Fibroblast of skin of scalp (primary cell): ENCODE results near the gene SPG21. TPM values are rescaled to one million over a fixed set of nuclear protein-coding genes. Genes with fewer than 3 reads are reported as not detected.
"Not testable (repeated sequence)": the region's sequence is repeated elsewhere in the genome, so short reads cannot be mapped to it uniquely, and the experiment has no call there.

Experiments
- DNase-seq: peaks from one replicate; pipeline ENCODE4 v3.0.0-alpha.2; 2013
- polyA plus RNA-seq, 2 experiments: library from polyadenylated mRNA; unstranded; fragments of 120-200 nt; gene quantifications; one replicate each; pipeline ENCODE4 v1.2.1, GENCODE V29; 2013; ENCODE audit not compliant: insufficient read length in 2 of 2

Gene SPG21
- 72.3 TPM for polyA plus RNA-seq (2013, experiment 1 of 2; ENCODE audit: insufficient read length)
- 76.4 TPM for polyA plus RNA-seq (2013, experiment 2 of 2; ENCODE audit: insufficient read length)

GRCh38 chr15:64989416-64990167, at the start of gene SPG21:
Gene SPG21 (minus strand): TSS chr15:64989914. CDS start chr15:64983569, 6,345 bp downstream.
- peak; percentile 94 for DNase-seq

DNA sequence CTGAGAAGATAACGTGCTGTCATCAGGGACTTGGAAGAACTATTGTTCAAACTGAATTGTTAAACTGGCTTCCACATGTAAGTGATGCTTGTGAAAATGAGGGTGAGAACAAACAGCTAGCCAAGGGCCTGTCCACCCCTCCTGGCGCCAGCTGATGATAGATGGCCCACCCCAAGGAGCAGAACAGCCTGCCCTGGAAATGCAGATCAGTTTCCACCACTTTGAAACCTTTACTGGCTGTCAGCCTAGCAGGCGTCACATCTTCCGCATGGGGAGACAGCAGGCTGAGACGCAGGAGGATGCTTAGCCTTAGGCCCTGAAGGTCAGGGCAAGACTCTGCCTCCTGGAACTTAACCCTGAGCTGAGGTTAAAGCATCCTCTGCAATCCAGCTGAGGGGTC, 49.1 kb upstream of the SPG21 start:
- DNase-seq = no peak

- no peak for DNase-seq
These were observed 48.7 kb upstream of the SPG21 start for GRCh38 chr15:65038428-65038827.

GRCh38 chr15:65037309-65037708, 47.6 kb upstream of the SPG21 start:
- DNase-seq = no peak

DNA sequence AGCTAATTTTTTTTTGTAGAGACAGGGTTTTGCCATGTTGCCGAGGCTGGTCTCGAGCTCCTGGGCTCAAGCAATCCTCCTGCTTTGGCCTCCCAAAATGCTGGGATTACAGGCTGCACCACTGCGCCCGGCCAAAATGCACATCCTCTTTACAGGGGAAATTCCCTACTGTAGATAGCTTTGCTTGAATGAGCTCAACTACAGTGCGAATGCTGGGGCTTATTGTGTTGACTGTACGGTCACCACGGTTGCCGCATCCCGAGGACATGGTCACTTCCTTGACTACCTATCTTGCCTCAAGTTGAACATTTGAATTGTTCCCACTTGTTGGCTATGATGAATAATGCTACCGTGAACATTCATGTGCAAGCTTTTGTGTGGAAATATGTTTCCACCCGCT, 45.0 kb upstream of the SPG21 start:
- DNase-seq = no peak

DNA sequence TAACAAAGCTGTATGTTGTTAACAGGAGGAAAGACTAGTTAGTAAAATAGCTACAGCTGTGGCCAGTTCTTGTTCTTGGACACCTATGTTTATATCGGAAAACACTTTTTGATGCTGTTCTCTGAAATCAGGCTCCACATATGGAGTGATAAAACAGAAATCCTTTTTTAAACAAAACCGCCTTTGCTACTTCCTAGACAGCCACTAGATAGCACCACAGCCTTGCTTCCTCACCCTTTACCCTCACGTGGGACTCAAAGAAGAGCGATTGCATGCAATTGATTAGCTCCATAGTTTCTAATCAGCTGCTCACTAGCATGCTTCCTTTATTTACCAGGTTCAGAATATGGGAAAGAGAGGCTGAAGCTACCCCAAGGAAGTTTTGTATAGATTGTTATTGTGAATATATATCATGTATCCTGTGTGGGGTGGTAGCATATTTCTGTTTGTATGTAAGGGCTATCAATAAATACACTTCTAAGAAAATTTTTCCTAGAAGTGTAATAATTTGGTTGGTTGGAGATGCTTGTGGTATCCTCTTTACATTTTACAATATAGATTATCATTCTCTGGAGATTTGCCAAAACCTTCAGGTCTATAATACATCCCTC, 44.0 kb upstream of the SPG21 start:
- peak; percentile 46 for DNase-seq

- peak; percentile 62 for DNase-seq
These were observed 43.3 kb upstream of the SPG21 start for GRCh38 chr15:65032801-65033537.

DNA sequence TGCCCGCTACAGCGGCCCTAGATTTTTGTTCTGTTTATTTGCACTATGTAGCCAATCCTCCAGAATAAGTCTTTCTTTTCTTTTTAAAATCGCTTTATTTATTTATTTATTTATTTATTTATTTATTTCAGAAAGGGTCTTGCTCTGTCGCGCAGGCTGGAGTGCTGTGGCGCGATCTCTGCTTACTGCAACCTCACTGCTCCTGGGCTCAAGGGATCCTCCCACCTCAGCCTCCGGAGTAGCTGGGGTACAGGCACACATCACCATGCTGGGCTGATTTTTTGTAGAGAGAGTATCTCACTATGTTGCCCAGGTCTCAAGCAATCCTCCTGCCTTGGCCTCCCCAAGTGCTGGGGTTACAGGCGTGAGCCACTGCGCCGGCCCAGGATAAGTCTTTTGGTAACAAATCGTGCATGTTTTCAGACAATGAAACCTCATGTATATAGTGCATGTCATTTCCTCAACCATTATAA, 40.1 kb upstream of the SPG21 start:
- no peak for DNase-seq

DNA sequence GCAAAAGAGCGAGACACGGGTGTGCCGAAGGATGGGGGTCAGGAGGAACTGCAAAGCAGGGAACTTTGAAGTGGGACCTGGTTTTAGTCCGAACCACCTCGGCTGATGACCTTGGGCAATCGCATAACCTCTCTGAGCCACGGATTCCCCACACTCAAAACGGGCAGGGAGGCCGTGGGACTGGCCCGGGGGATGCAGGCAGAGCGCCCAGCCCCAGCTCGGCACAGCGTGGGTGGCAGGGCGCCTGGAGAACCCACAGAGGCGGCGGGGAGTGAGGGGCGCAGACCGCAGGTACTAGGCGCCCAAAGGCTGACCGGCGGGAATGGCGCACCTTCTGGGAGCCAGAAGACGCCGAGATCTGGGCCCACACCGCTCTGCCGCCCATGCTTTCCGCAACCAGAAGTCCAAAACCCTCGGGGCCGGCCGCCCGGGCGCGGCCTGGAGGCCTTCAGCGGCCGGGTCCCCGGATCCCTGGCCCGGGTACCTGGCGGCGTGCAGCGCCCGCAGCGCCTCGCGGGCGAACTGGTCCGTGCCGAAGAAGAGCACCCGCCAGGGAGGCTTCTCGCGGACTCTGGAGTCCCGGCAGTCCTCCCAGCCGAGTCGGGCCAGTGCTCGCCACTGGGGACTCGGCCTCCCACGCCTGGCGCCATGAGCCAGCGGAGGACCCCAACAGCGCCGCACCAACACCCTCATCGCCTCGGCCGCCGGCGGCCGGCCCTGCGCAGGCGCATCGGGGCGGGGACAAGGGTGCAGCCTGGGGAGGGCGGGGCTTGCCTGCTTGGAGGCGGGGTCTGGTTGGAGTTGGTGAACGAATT, 39.4 kb upstream of the SPG21 start, which contains the start of gene MTFMT:
MTFMT (minus strand) TSS at position 719 of the 815 bp plus-strand sequence; CDS start at position 693, 26 bp downstream.
- DNase-seq = peak; percentile 85

- no peak for DNase-seq
These were observed 38.6 kb upstream of the SPG21 start for GRCh38 chr15:65028338-65028737.

DNA sequence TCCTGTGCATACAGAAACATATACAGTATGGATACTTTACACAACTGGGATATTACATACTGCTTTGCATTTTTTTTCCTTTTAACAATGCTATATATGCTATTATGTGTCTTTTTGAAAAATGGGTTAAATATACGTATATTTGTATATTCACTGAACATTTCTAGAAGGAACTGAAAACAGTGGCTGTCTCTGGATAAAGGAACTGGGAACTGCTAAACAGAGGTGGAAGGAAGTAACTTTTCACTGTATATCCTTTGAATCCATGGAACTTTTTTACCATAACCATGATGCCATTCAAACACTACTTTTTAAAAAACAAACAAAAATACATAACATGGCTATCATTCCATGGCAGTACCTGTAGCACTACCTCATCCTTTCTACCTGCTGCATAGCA, 37.9 kb upstream of the SPG21 start:
- no peak for DNase-seq

GRCh38 chr15:65026756-65027155, 37.0 kb upstream of the SPG21 start:
- DNase-seq = no peak

DNA sequence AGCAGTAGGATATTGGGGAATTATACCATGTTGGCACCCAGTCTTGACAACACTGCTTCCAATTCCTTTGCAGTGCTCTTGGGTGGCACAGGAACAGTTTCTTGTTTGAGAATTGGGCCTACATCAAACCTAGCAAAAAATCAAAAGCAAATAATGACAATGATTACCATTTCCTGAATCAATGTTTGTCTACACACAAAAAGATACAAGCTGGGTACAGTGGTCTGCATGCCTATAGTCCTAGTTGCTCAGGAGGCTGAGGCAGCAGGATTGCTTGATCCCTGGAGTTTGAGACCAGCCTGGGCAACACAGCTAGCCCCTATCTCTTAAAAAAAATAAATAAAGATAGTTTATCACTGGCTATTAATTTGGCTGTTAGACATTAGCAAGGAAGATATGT, 31.8 kb upstream of the SPG21 start:
- DNase-seq = no peak

DNA sequence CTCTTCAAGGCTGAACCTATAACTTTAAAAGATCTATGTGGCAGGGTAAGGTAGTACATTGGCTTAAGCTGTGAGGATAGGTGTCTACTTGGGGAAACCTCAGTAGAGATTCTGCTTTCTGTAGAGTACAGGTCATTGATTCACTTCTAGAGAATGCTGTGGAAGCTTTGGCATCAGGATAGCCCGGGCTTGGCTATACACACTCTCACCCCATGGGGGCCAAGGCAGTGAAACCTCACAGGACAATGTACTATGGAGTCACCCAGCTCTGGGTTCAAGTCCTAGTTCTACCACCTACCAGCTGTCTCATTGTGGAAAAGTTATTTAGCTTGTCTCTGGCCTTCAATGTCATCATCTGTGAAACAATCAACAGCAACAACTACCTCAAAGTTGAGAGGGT, 30.7 kb upstream of the SPG21 start:
- DNase-seq = no peak

GRCh38 chr15:65011198-65011597, 21.5 kb upstream of the SPG21 start:
- not testable (repeated sequence) for DNase-seq

DNA sequence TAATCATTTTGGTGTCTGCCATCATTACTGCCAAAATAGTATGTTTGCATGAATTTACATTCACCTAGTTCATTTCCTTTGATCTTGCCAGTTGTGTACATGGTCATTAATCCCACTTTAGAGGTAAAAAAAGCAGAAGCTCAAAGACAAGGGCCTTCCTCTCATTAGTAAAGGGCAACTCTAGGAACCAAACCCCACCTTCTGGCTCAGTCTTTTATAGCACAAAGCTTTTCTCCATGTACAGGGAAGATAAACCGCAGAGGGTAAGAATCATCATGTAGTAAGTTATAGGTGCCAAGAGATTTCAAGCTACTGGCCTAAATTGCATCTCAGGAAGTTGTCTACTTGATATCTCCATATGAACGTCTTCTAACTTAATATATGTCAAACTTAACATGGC, 19.3 kb upstream of the SPG21 start:
- no peak for DNase-seq

DNA sequence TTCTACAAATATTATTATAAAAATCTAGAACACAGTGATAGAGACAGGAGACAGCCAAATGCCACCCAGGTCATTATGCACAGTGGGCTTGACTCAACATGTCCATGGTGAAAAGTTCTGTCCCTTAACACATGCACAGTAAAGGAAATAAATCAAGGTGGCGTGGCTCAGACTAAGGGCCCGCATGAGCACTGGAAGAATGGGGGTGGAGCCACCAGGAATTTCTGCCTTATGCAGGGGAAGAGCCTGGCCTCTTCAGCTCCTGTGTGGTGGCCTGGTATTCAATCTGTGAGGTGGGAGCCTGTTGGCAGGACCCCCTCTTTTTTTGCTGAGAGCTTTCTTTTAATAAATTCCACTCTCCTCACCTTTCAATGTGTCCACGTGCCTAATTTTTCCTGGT, 17.2 kb upstream of the SPG21 start:
- no peak for DNase-seq

GRCh38 chr15:65004993-65005392, 15.3 kb upstream of the SPG21 start:
- no peak for DNase-seq

DNA sequence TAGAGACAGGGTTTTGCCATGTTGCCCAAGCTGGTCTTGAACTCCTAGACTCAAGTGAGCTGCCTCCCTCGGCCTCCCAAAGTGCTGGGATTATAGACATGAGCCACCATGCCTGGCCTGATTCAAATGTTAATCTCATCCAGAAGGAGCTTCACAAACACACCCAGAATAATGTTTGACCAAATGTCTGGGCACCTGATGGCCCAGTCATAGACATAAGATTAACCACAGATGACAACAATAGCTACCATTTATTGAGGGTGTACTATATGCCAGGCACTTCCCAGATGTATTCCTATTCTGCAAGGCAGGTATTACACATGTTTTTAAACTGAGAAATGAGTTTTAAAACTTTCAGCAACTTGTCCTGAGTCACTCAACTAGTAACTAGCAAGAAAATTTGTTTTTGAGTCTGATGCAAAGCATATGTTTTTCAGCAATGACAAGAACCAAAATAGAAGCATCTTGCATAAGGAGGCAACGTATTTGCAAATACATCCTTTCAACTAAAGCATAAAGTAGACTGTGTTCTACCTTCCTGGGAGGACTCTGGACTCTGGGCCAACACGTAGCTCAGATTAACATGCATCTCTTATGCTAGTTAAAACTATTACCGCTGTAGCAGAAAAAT, 8.1 kb upstream of the SPG21 start:
- DNase-seq = no peak

DNA sequence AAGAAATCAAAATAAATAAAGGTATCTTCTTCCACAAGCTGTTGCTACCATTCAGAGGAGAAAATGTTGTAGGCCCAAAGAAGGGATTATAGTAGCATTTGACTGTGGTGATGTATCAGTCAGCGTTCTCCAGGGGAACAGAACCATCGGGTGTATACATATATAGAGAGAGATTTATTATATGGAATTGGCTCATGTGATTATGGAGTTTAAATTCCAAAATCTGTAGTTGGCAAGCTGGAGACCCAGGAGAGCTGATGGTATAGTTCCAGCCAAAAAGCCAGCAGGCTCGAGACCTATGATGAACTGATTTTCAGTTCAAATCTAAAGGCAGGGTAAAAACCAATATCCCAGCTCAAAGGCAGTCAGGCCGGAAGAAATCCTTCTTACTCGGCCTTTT, 7.4 kb upstream of the SPG21 start:
- no peak for DNase-seq

DNA sequence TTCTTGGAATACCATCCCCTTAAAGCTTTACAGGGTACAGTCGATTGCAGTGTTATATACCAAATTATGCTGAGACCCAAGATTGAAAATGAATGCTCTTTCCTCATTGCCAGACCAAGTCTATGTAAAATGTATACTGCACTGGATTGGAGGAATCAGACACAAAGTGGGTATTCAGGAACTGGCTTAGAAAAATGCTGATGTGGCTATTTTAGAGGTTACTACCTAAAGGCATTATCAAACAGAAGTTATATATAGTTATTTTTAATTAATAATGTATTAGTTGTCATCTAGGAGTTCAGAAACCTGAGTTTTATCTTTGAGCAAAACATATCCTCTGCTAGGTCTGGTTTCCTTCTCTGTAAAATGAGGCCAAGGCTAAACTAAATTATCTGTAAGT, 3.6 kb upstream of the SPG21 start:
- DNase-seq = no peak
